HG03442 (cell line): Measurements from ENCODE around the gene LIN37.
A peak's percentile ranks its signal among the peaks of the same experiment; 100 is the strongest.

Experiments used
- ATAC-seq: cut with Tn5 transposase; IDR thresholded peaks from one replicate; pipeline ENCODE4 v1.9.1; 2021; ENCODE audit warnings: mild to moderate bottlenecking, moderate library complexity; ENCODE audit not compliant: unreplicated experiment

LIN37 gene

GRCh38 chr19:35748106-35749020 lies at the start of gene LIN37:
LIN37 (plus strand) TSS chr19:35748576; CDS start chr19:35748725, 149 bp downstream.
- ATAC-seq, result peak; percentile 69

- peak; percentile 90 for ATAC-seq
These were observed 46.0 kb upstream of the LIN37 start for GRCh38 chr19:35702223-35703012.

GRCh38 chr19:35703343-35703742 lies 45.0 kb upstream of the LIN37 start:
- ATAC-seq, result no peak

GRCh38 chr19:35704218-35704617 lies 44.2 kb upstream of the LIN37 start, which contains the start of gene ZBTB32:
ZBTB32 (plus strand) TSS chr19:35704558; CDS start chr19:35714627, 10,069 bp downstream.
- ATAC-seq, result no peak

GRCh38 chr19:35708391-35708790 lies 40.0 kb upstream of the LIN37 start:
- ATAC-seq, result no peak

GRCh38 chr19:35710784-35711723 lies 37.3 kb upstream of the LIN37 start:
- ATAC-seq, result peak; percentile 29

GRCh38 chr19:35712567-35713505 lies 35.5 kb upstream of the LIN37 start:
- ATAC-seq, result no peak

- ATAC-seq, result no peak
These were observed 34.9 kb upstream of the LIN37 start for GRCh38 chr19:35713506-35713850.

- no peak for ATAC-seq
These were observed 34.4 kb upstream of the LIN37 start for GRCh38 chr19:35713904-35714495.

- ATAC-seq, result no peak
These were observed 33.6 kb upstream of the LIN37 start for GRCh38 chr19:35714601-35715354.

- no peak for ATAC-seq
These were observed 33.0 kb upstream of the LIN37 start for GRCh38 chr19:35715355-35715809.

- ATAC-seq, result peak; percentile 1
These were observed 32.2 kb upstream of the LIN37 start for GRCh38 chr19:35715981-35716800.

- peak; percentile 60 for ATAC-seq
These were observed 31.3 kb upstream of the LIN37 start for GRCh38 chr19:35716801-35717664.

GRCh38 chr19:35717665-35718344 lies 30.6 kb upstream of the LIN37 start, which contains the start of gene KMT2B:
KMT2B (plus strand) TSS chr19:35718003; CDS start chr19:35718019, 16 bp downstream.
- ATAC-seq, result no peak

GRCh38 chr19:35718345-35719041 lies 29.9 kb upstream of the LIN37 start:
- peak; percentile 1 for ATAC-seq
